Measurements from ENCODE around the gene PIK3R4.

DNA sequence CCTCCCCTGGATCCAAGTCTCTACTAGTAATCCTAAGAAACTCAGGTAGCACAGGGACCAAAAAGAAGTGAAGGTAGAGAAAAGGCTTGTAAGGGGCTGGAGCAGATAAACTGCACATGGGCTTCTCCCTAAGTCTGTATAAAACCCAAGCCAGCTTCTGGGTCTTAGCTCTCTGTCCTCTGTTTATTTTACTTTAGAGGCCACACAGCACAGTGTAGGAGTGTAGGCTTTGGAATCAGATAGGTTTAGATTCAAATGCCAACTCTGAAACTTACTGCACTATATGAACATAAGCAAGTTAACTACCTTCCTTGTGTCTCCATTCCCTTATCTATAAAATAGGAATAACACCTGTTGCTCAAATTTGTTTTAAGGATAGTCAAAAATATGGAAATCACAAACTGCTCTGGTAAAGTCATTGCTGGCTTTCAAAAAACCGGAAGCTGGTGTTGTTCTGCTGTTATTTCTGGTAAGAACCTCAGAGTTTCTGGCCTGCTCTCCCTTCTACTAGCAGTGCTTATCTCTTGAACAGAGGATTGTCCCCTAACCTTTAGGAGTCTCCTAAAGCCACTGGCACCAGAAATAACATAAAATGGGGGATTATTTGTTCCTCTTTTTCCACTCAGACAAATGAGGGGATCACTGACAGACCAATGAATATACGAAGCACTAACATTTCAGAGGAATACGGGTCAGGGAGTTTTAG, 33.8 kb downstream of the PIK3R4 start:
- TF ChIP-seq, protein P1, sequence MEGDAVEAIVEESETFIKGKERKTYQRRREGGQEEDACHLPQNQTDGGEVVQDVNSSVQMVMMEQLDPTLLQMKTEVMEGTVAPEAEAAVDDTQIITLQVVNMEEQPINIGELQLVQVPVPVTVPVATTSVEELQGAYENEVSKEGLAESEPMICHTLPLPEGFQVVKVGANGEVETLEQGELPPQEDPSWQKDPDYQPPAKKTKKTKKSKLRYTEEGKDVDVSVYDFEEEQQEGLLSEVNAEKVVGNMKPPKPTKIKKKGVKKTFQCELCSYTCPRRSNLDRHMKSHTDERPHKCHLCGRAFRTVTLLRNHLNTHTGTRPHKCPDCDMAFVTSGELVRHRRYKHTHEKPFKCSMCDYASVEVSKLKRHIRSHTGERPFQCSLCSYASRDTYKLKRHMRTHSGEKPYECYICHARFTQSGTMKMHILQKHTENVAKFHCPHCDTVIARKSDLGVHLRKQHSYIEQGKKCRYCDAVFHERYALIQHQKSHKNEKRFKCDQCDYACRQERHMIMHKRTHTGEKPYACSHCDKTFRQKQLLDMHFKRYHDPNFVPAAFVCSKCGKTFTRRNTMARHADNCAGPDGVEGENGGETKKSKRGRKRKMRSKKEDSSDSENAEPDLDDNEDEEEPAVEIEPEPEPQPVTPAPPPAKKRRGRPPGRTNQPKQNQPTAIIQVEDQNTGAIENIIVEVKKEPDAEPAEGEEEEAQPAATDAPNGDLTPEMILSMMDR (IDR thresholded peaks at IDR 0.05 in 4 of 5, conservative IDR thresholded peaks at IDR 0.05 in 1 of 5): no peak
- TF ChIP-seq POLR2A (IDR thresholded peaks at IDR 0.05): no peak
